Esophagus muscularis mucosa (tissue), 4 donors: Measurements from ENCODE around the gene MAVS. TPM values are rescaled to one million over a fixed set of nuclear protein-coding genes. Genes with fewer than 3 reads are reported as not detected.
"Not testable (repeated sequence)": the region's sequence is repeated elsewhere in the genome, so short reads cannot be mapped to it uniquely, and the experiment has no call there.

ENCODE experiments used
- DNase-seq: peaks from one replicate; pipeline ENCODE4 v3.0.0-alpha.2; 2017; ENCODE audit errors: extremely low spot score
- H3K27ac ChIP-seq, 4 donors: fragments of 200-600 bp; sonication (generic); replicated peaks in 1 of 4; 1 replicate in 3 of 4; 2 replicates in 1 of 4; pipeline ENCODE4 v1.5.1; 2016 to 2019; ENCODE audit warnings: mild to moderate bottlenecking in 1 of 4
- H3K27me3 ChIP-seq, 4 donors: fragments of 200-600 bp; sonication (generic); one replicate each; pipeline versions ENCODE4 v1.5.1 to v1.6.0; 2016 to 2019
- H3K36me3 ChIP-seq, 4 donors: fragments of 200-600 bp; sonication (generic); one replicate each; pipeline ENCODE4 v1.5.1; 2016 to 2019
- H3K4me1 ChIP-seq, 4 donors: fragments of 200-600 bp; sonication (generic); one replicate each; pipeline ENCODE4 v1.5.1; 2016 to 2019
- H3K4me3 ChIP-seq, 4 donors: fragments of 200-600 bp; sonication (generic); 1 replicate in 2 of 4; 2 replicates in 2 of 4; pipeline ENCODE4 v1.5.1; 2016 to 2019; ENCODE audit warnings: mild to moderate bottlenecking in 4 of 4, moderate library complexity in 1 of 4
- H3K9me3 ChIP-seq, 4 donors: fragments of 200-600 bp; sonication (generic); 1 replicate in 3 of 4; 2 replicates in 1 of 4; pipeline ENCODE4 v1.5.1; 2016 to 2019
- EP300 ChIP-seq: sonication (generic); formaldehyde crosslinking; IDR thresholded peaks from one replicate; pipeline ENCODE4 v1.6.1; 2017; ENCODE audit warnings: antibody characterized with exemption
- POLR2A ChIP-seq: fragments of 450-650 bp; IDR thresholded peaks from one replicate; pipeline ENCODE4 v1.6.1; 2017; ENCODE audit warnings: antibody characterized with exemption, moderate library complexity, mild to moderate bottlenecking, low read depth
- POLR2AphosphoS5 ChIP-seq, 2 donors: sonication (generic); formaldehyde crosslinking; IDR thresholded peaks; one replicate each; pipeline ENCODE4 v1.6.1; 2017; ENCODE audit warnings: antibody characterized with exemption in 2 of 2
- WGBS: methylation state at CpG from one replicate; pipeline ENCODE4 v1.1.5; 2018; 5-methylcytosine and 5-hydroxymethylcytosine counted together
- intact Hi-C: fragments of 100-400 bp; cut with DNase I; formaldehyde crosslinking; loops from one replicate; pipeline ENCODE4 v1.15.1; 2023
- total RNA-seq, 4 donors: library from RNA; depleted of rRNA; stranded (reverse); fragments of >200 nt; gene quantifications; one replicate each; pipeline versions ENCODE4 v1.1.0 to v1.2.1, GENCODE V29; 2016
- TF ChIP-seq, protein P1 (sequence below), 3 experiments: fragments of 200-600 bp in 2 of 3; fragments of 450-650 bp in 1 of 3; sonication (generic) in 2 of 3; IDR thresholded peaks; one replicate each; pipeline ENCODE4 v1.5.1; 2017 to 2019; ENCODE audit warnings: antibody characterized with exemption in 3 of 3, mild to moderate bottlenecking in 2 of 3, moderate library complexity in 1 of 3

The MAVS gene
- total RNA-seq, 4 donors from 2014 or later: 34.6 to 56.1 (median 42.8) TPM

DNA sequence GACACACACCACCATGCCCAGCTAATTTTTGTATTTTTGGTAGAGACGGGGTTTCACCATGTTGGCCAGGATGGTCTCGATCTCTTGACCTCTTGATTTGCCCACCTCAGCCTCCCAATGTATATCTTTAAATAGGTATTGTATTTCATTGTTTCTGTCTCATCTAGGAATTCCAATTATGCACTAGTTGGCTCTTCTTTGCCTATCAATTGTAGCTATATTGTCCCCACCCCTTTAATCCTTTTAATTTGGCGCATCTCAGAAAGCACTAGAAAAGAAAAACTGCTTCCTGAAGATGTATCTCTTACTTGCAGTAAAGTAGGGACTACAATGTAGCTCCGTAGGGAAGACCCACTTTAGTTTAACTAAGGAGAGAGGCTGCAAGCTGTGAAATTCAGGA lies 10.5 kb upstream of the MAVS start:
- peaks cover 0 to 17% (median 3%) of the 10 kb centered on the region in 4 donors for H3K36me3 ChIP-seq
- no peak overlapping the region for H3K27ac ChIP-seq
- H3K4me1 ChIP-seq: no peaks in the 10 kb centered on the region
- H3K4me3 ChIP-seq: no peak overlapping the region
- TF ChIP-seq POLR2AphosphoS5 (IDR thresholded peaks at IDR 0.05) (no peak), EP300 (no peak), POLR2A (no peak)
- TF ChIP-seq, protein P1, sequence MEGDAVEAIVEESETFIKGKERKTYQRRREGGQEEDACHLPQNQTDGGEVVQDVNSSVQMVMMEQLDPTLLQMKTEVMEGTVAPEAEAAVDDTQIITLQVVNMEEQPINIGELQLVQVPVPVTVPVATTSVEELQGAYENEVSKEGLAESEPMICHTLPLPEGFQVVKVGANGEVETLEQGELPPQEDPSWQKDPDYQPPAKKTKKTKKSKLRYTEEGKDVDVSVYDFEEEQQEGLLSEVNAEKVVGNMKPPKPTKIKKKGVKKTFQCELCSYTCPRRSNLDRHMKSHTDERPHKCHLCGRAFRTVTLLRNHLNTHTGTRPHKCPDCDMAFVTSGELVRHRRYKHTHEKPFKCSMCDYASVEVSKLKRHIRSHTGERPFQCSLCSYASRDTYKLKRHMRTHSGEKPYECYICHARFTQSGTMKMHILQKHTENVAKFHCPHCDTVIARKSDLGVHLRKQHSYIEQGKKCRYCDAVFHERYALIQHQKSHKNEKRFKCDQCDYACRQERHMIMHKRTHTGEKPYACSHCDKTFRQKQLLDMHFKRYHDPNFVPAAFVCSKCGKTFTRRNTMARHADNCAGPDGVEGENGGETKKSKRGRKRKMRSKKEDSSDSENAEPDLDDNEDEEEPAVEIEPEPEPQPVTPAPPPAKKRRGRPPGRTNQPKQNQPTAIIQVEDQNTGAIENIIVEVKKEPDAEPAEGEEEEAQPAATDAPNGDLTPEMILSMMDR (IDR thresholded peaks at IDR 0.05): no peak
- H3K27me3 ChIP-seq: no peaks in the 10 kb centered on the region
- H3K9me3 ChIP-seq: no peaks in the 10 kb centered on the region
- intact Hi-C loops: no loop called here
- WGBS: 94% methylated on average over 4 of the region's 4 CpGs
- no peak for DNase-seq

DNA sequence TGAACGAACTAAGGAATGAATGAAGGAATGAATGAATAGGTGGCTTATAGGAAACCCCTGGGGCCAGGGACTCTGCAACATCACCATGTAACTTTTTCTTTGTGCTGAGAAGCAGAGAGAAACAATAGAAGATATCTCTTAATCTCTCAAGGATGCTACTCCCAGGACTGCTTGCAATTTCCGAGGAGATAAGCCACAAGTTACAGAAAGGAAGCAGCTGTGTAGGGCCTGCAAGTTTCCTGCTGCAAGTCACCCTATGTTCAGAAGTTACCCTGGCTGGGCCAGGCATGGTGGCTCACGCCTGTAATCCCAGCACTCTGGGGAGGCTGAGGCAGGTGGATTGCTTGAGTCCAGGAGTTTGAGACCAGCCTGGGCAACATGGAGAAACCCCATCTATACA lies 7.3 kb upstream of the MAVS start:
- intact Hi-C loops: no loop called here
- no peaks in the 10 kb centered on the region for H3K27me3 ChIP-seq

DNA sequence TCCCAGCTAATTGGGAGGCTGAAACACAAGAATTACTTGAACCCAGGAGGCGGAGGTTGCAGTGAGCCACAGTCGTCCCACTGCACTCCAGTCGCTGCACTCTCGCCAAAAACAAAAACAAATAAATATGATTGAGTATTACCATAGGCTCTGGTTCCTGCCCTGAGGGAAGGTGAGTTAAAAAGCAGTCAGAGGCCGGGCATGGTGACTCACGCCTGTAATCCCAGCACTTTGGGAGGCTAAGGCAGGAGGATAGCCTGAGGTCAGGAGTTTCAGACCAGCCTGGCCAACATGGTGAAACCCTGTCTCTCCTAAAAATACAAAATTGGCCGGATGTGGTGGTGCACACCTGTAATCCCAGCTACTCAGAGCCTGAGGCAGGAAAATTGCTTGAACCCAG lies 6.4 kb upstream of the MAVS start:
- DNase-seq, H3K27me3 ChIP-seq, H3K27ac ChIP-seq, H3K9me3 ChIP-seq, H3K4me3 ChIP-seq, H3K4me1 ChIP-seq, intact Hi-C loops: not testable (repeated sequence)
- 96% methylated on average over 7 of the region's 7 CpGs for WGBS
- H3K36me3 ChIP-seq: peaks cover 0 to 13% (median 3%) of the 10 kb centered on the region in 4 donors

More for the DNA sequence above, 7.3 kb upstream of the MAVS start:
- peaks cover 0 to 13% (median 3%) of the 10 kb centered on the region in 4 donors for H3K36me3 ChIP-seq
- H3K4me3 ChIP-seq: no peak overlapping the region
- H3K27ac ChIP-seq: no peak overlapping the region
- DNase-seq: no peak
- TF ChIP-seq POLR2A (no peak), POLR2AphosphoS5 (IDR thresholded peaks at IDR 0.05) (no peak)
- TF ChIP-seq, protein P1 (IDR thresholded peaks at IDR 0.05): no peak
- H3K4me1 ChIP-seq: no peaks in the 10 kb centered on the region
- no peaks in the 10 kb centered on the region for H3K9me3 ChIP-seq
- WGBS: 89% methylated on average over 3 of the region's 3 CpGs

DNA sequence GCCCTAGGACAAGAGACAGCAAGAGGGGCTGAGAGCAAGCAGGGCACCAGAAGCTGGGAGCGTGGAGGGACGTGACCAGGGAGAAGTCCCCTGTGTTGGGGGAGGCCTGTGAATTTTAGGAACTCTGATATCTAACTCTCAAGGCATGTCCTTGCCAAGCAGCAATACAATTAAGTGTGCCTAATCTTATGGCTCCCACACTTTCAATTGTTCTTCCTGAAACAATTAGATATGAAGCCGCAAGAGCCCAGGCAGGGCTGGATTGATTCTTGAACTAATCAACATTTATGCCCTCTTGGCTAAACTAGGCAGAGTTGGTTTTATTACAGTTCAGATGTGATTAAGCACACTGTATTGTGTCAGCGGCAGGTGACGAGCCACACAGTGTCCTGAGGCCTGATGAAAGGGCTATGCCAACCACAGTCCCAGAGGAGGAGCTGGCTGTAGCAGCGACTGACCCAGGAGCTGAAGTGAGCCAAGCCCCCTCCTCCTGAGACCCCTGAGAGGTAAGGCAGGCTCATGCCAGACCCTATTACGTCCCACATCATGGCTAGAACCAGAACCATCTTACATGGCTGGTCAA lies 4.2 kb upstream of the MAVS start:
- WGBS: 82% methylated on average over 7 of the region's 7 CpGs
- DNase-seq: no peak
- peaks cover 0 to 5% (median 0%) of the 10 kb centered on the region in 4 donors for H3K36me3 ChIP-seq
- no peaks in the 10 kb centered on the region for H3K27me3 ChIP-seq
- no peak overlapping the region for H3K27ac ChIP-seq
- intact Hi-C loops: no loop called here
- peaks cover 6 to 12% (median 12%) of the 10 kb centered on the region in 4 donors for H3K4me1 ChIP-seq
- H3K9me3 ChIP-seq: no peaks in the 10 kb centered on the region
- H3K4me3 ChIP-seq: no peak overlapping the region
- TF ChIP-seq, protein P1 (IDR thresholded peaks at IDR 0.05): no peak
- no peak for TF ChIP-seq EP300

DNA sequence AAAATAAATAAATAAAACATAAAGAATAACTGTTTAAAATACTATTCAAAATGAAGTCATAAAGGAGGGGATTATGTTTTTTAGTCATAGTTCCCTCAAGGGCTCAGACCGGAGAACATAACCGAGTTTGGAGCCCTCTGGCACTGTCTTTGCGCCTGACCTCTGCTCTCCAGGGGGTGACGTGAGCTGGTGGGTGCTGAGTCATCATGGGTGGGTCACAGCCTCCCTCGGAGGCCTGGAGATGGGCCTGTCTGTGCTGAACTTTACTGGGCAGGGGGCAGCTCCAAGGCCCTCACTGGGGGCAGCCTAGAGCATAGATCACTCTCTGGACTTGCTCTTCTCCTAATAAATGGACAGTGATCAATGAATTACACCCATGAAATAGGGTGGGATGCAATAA lies 3.1 kb upstream of the MAVS start:
- Histone ChIP-seq H3K27me3 (no peaks in the 10 kb centered on the region), H3K4me3 (no peak overlapping the region), H3K27ac (no peak overlapping the region), H3K9me3 (no peaks in the 10 kb centered on the region), H3K4me1 (peaks cover 15 to 23% (median 22%) of the 10 kb centered on the region in 4 donors), H3K36me3 (peaks cover 0 to 5% (median 0%) of the 10 kb centered on the region in 4 donors)
- TF ChIP-seq POLR2AphosphoS5 (IDR thresholded peaks at IDR 0.05) (no peak), POLR2A (no peak), EP300 (no peak)
- TF ChIP-seq, protein P1 (IDR thresholded peaks at IDR 0.05): no peak
- intact Hi-C loops: no loop called here
- 49% methylated on average over 5 of the region's 5 CpGs for WGBS
- no peak for DNase-seq

DNA sequence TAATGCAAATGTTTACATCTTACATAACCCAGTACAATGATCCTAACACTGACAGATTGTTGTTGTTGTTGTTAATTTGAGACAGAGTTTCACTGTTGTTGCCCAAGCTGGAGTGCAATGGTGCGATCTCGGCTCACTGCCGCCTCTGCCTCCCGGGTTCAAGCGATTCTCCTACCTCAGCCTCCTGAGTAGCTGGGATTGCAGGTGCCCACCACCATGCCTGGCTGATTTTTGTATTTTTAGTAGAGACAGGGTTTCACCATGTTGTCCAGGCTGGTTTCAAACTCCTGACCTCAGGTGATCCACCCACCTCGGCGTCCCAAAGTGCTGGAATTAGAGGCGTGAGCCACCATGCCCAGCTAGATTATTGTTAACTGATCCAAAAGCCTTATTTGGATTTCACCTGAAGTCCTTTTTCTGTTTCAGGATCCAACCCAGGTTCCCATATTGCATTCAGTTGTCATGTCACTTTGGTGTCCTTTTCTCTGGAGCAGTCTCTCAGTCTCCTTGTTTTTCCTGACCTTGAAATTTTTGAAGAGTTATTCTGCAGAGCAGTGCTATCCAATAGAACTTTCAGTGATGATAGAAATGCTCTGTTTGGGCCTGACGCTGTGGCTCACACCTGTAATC lies 2.5 kb upstream of the MAVS start:
- H3K4me3 ChIP-seq, DNase-seq, H3K27me3 ChIP-seq, H3K27ac ChIP-seq, H3K36me3 ChIP-seq, H3K9me3 ChIP-seq, intact Hi-C loops: not testable (repeated sequence)
- peaks cover 16 to 29% (median 28%) of the 10 kb centered on the region in 4 donors for H3K4me1 ChIP-seq
- 96% methylated on average over 9 of the region's 9 CpGs for WGBS
